Aorta (tissue), 5 donors: ENCODE results near the gene STX12. TPM values are rescaled to one million over a fixed set of nuclear protein-coding genes. Genes with fewer than 3 reads are reported as not detected.
"Not testable (repeated sequence)": the region's sequence is repeated elsewhere in the genome, so short reads cannot be mapped to it uniquely, and the experiment has no call there.

ENCODE experiments used
- ATAC-seq: fragments of 200-7000 bp; cut with Tn5 transposase; one replicate; pipeline ENCODE4 v1.9.1; 2022; ENCODE audit warnings: moderate library complexity; ENCODE audit not compliant: low FRiP score
- DNase-seq, 2 donors: peaks; one replicate each; pipeline ENCODE4 v3.0.0-alpha.2; 2020
- H3K27ac ChIP-seq, 2 donors: one replicate each; pipeline ENCODE4 v1.5.1; 2013; ENCODE audit warnings: low read length in 2 of 2, mild to moderate bottlenecking in 2 of 2, moderate library complexity in 2 of 2, control low read depth in 1 of 2, inconsistent platforms in 1 of 2, low read depth in 1 of 2
- H3K27me3 ChIP-seq, 2 donors: one replicate each; pipeline ENCODE4 v1.6.1; 2013; ENCODE audit warnings: control low read depth in 1 of 2, low read length in 1 of 2, mild to moderate bottlenecking in 1 of 2, moderate library complexity in 1 of 2; ENCODE audit not compliant: insufficient read depth in 2 of 2, control insufficient read depth in 1 of 2
- H3K36me3 ChIP-seq, 2 donors: one replicate each; pipeline ENCODE4 v1.6.1; 2013; ENCODE audit warnings: control low read depth in 1 of 2, low read length in 1 of 2, mild to moderate bottlenecking in 1 of 2; ENCODE audit not compliant: insufficient read depth in 2 of 2, control insufficient read depth in 1 of 2
- H3K4me1 ChIP-seq, 2 donors: one replicate each; pipeline ENCODE4 v1.6.1; 2013; ENCODE audit warnings: low read length in 2 of 2, control low read depth in 1 of 2, mild to moderate bottlenecking in 1 of 2, moderate library complexity in 1 of 2; ENCODE audit not compliant: insufficient read depth in 2 of 2, control insufficient read depth in 1 of 2
- H3K4me3 ChIP-seq, 2 donors: one replicate each; pipeline ENCODE4 v1.5.1; 2013; ENCODE audit warnings: low read length in 2 of 2, control low read depth in 1 of 2, mild to moderate bottlenecking in 1 of 2
- H3K9me3 ChIP-seq: one replicate; pipeline ENCODE4 v1.6.1; 2013; ENCODE audit warnings: mild to moderate bottlenecking, low read length; ENCODE audit not compliant: control insufficient read depth
- WGBS, 2 donors: extraction: QIAGEN DNeasy Blood & Tissue Kit; methylation state at CpG; one replicate each; pipeline ENCODE4 v1.1.7; 2013; 5-methylcytosine and 5-hydroxymethylcytosine counted together
- intact Hi-C, 2 donors: fragments of 100-400 bp; cut with DNase I; formaldehyde crosslinking; loops; one replicate each; pipeline versions ENCODE4 v1.14.2 to v1.15.0; 2022
- polyA plus RNA-seq, 2 donors: library from polyadenylated mRNA; stranded (reverse); fragments of 200-250 nt; gene quantifications; one replicate each; pipeline ENCODE4 v1.2.3, GENCODE V29; 2013
- total RNA-seq, 2 donors: library from RNA; stranded (reverse); fragmentation: NEBNext Ultra II Directional; extraction: Animal tissue kit (Norgen Biotek cat#: 25700); gene quantifications; one replicate each; pipeline ENCODE4 v1.2.1, GENCODE V29; 2021
- donor health status: healthy with polysubstance abuse.
- donor health status: Bipolar disorder and iron deficiency.
- donor health status: DM: no; HTN: no; CAD: no.
- donor health status: DM: no; HTN: no; CAD: no.
- donor health status: DM: yes; HTN: yes; CAD: no.

The STX12 gene
- total and polyA plus RNA-seq, 4 donors: 37.6 to 81.4 (median 56.7) TPM

DNA sequence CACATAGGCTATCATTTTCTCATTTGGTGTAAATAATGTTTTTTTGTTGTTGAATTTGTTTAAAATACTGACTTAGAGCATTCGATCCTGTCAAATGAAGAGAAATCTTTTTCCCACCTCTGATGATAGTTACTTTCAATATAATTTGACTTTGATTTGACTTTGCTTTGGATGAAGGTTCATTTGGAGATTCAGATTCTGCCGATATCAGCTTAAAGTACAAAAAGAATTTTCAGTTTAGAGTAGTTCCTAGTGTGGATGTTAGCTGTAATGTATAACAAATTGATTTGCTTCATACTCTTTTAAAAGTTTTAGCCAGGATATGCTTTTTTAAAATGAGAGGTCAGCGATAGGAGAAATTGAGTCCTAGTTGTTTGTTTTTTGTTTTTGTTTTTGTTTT is 9.9 kb downstream of the STX12 start:
- 91 to 94% methylated on average over 3 of the region's 3 CpGs for WGBS, 2 donors
- Histone ChIP-seq H3K27ac (no peak overlapping the region), H3K36me3 (no peaks in the 10 kb centered on the region), H3K27me3 (no peaks in the 10 kb centered on the region), H3K4me3 (no peak overlapping the region), H3K4me1 (peaks cover 0 to 3% of the 10 kb centered on the region in 2 donors), H3K9me3 (no peaks in the 10 kb centered on the region)
- intact Hi-C loops: no loop called here
- ATAC-seq (no peak), DNase-seq (no peak)

DNA sequence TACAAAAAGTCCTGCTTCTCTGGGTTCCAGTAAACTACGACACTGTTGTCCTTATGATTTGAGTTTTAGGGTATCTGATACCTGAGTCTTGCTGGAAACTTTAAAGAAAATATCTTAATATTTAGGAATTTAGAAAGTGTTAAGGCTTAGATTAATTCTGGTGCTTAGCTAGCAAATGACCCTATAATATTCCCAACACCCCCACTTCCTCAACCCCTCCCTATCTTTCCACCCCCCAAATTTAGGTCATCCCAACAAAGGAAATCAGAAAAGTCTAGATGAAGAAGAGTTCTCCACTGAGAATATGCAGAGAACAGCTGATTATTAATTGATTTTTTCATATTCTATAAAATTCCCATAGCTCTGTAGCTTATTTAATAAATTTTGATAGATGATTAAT is 11.7 kb downstream of the STX12 start:
- Histone ChIP-seq H3K27ac (no peak overlapping the region), H3K9me3 (no peaks in the 10 kb centered on the region), H3K4me1 (peaks cover 3% of the 10 kb centered on the region in 2 donors), H3K36me3 (no peaks in the 10 kb centered on the region), H3K27me3 (no peaks in the 10 kb centered on the region), H3K4me3 (no peak overlapping the region)
- 98 to 100% methylated on average over 1 of the region's 1 CpG for WGBS, 2 donors
- ATAC-seq (no peak), DNase-seq (no peak)
- intact Hi-C loops: no loop called here

DNA sequence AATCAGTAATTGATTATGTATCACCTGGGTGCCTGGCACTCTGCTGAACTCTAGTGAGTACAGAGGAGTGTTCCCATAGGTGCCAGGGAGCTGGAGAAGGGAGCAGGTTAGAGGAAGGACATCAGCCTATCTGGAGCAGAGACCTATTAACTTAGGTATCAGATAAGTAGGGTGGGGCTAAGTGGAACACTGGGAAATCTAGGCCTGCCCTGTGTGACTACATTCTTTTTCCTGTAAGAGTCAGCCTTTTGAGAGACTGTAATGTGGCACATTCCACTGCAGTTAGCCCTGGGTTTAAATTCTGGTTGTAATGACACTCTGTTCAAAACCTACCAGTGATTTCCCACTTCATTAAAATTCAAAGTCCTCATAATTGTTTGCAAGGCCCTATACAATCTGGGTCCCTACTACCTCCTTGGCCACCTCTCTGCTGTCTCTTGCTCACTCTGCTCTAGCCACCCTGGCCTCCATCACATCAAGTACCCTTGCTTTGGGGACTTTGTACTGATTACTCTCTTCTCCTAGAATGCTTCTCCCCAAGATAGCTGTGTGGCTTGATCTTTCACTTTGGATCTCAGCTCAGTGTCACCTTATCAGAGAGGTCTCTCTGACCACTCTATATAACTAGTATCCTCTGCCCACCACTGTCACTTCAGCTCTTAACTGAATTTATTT is 12.9 kb downstream of the STX12 start:
- H3K9me3 ChIP-seq: no peaks in the 10 kb centered on the region
- intact Hi-C loops: no loop called here
- H3K27ac ChIP-seq: no peak overlapping the region
- ATAC-seq (no peak), DNase-seq (no peak)
- peaks cover 1 to 3% of the 10 kb centered on the region in 2 donors for H3K36me3 ChIP-seq
- no peak overlapping the region for H3K4me3 ChIP-seq
- H3K27me3 ChIP-seq: no peaks in the 10 kb centered on the region
- peaks cover 3% of the 10 kb centered on the region in 2 donors for H3K4me1 ChIP-seq

DNA sequence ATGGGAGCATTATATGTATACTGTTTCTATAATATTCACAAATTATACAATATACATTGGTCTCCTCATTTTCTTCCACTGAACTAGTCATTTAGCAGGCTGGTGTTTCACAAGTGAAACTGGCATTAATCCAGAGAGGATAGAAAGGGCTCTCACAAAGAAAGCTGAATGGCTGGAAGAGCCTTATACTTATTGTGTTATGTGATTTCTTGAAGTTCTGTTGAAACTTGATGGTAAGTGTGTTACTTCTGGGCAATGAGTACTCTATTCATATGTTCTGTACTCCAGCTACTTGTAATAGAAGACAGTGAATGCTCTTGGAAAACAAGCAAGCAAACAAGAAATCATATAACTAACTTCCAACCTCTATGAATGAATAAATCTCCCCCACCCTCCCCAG is 14.9 kb downstream of the STX12 start:
- Histone ChIP-seq H3K4me1 (peaks cover 3% of the 10 kb centered on the region in 2 donors), H3K27me3 (no peaks in the 10 kb centered on the region), H3K9me3 (no peaks in the 10 kb centered on the region), H3K27ac (no peak overlapping the region), H3K36me3 (peaks cover 2 to 3% of the 10 kb centered on the region in 2 donors), H3K4me3 (no peak overlapping the region)
- intact Hi-C loops: no loop called here
- no peak for ATAC-seq
- DNase-seq: no peak

DNA sequence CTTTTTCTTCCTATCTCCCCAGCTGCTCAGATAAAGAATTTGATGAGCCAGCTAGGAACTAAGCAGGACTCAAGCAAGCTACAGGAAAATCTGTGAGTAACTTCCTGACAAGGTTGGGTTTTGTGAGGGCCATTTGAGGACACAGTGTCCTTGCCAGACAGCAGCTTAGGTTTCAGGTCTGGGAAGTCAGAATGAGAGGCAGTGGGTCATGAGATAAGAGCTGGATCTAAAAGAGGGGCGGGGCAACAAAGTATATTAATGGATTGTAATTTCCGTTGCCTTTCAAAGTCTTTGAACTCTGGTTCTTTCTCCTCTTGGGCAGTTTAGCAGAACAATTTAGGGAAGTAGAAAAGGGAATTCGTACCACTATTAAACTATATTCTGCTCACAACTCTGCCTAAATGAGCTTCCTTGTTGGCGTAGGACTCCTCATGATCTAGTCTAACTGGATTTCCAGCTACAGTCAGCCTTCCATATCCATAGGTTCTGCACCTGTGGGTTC is 16.6 kb downstream of the STX12 start:
- H3K4me3 ChIP-seq: no peak overlapping the region
- DNase-seq: no peak
- intact Hi-C loops: no loop called here
- H3K27ac ChIP-seq: no peak overlapping the region
- no peaks in the 10 kb centered on the region for H3K27me3 ChIP-seq
- peaks cover 3 to 5% of the 10 kb centered on the region in 2 donors for H3K36me3 ChIP-seq
- 80 to 86% methylated on average over 4 of the region's 4 CpGs for WGBS, 2 donors
- no peaks in the 10 kb centered on the region for H3K9me3 ChIP-seq
- peak; percentile 41 for ATAC-seq
- peaks cover 3% of the 10 kb centered on the region in 2 donors for H3K4me1 ChIP-seq

DNA sequence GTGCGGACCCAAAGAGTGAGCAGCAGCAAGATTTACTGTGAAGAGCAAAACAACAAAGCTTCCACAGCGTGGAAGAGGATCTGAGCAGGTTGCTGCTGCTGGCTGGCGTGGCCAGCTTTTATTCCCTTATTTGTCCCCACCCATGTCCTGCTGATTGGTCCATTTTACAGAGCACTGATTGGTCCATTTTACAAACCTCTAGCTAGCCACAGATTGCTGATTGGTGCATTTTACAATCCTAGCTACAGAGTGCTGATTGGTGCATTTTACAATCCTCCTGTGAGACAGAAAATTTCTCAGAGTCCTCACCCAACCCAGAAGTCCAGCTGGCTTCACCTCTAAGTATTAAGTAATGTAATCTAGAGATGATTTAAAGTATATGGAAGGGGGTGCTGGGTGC is 17.3 kb downstream of the STX12 start:
- H3K9me3 ChIP-seq, H3K4me1 ChIP-seq, DNase-seq, ATAC-seq, H3K4me3 ChIP-seq, H3K36me3 ChIP-seq, H3K27ac ChIP-seq, intact Hi-C loops, H3K27me3 ChIP-seq: not testable (repeated sequence)
- 95 to 99% methylated on average over 3 of the region's 3 CpGs for WGBS, 2 donors

DNA sequence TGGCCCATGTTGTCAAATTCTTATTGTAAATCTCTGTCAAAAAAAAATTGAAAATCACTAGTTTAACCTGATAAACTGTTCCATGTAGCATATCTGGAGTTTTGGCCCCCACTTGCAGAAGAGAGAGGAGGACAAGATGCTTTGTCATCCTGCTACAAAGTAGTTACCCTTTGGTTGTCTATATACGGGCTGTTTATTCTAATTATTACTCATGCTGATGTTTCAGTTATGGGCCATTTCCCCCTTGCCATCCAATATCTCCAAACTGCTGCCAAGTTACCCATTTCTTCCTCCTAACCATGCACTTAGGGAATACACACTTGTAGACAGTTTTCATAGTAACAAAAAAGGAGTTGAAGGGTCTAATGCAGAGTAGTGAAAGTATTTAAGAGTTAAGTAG is 22.6 kb downstream of the STX12 start:
- no peak overlapping the region for H3K27ac ChIP-seq
- no peak overlapping the region for H3K4me3 ChIP-seq
- intact Hi-C loops: no loop called here
- H3K9me3 ChIP-seq: no peaks in the 10 kb centered on the region
- 48 to 52% methylated on average over 1 of the region's 1 CpG for WGBS, 2 donors
- H3K4me1 ChIP-seq: no peaks in the 10 kb centered on the region
- H3K27me3 ChIP-seq: no peaks in the 10 kb centered on the region
- no peak for DNase-seq
- peaks cover 0 to 10% of the 10 kb centered on the region in 2 donors for H3K36me3 ChIP-seq
- no peak for ATAC-seq

DNA sequence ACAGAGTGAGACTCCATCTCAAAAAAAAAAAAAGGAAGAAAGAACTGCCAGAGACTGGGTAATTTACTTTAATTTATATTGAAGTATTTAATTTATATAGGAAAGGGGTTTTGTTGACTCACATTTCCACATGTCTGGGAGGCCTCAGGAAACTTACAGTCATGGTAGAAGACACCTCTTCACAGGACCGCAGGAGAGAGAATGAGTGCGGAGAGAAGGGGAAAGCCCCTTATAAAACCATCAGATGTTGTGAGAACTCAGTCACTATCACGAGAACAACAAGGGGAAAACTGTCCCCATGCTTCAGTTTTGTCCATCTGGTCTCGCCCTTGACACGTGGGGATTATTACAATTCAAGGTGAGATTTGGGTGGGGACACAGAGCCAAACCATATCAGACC is 31.8 kb downstream of the STX12 start:
- no peak overlapping the region for H3K4me3 ChIP-seq
- ATAC-seq (no peak), DNase-seq (no peak)
- H3K27ac ChIP-seq: no peak overlapping the region
- intact Hi-C loops: no loop called here
- peaks cover 5 to 7% of the 10 kb centered on the region in 2 donors for H3K36me3 ChIP-seq
- H3K4me1 ChIP-seq: no peaks in the 10 kb centered on the region
- 90 to 93% methylated on average over 5 of the region's 5 CpGs for WGBS, 2 donors
- H3K27me3 ChIP-seq: no peaks in the 10 kb centered on the region
- no peaks in the 10 kb centered on the region for H3K9me3 ChIP-seq

DNA sequence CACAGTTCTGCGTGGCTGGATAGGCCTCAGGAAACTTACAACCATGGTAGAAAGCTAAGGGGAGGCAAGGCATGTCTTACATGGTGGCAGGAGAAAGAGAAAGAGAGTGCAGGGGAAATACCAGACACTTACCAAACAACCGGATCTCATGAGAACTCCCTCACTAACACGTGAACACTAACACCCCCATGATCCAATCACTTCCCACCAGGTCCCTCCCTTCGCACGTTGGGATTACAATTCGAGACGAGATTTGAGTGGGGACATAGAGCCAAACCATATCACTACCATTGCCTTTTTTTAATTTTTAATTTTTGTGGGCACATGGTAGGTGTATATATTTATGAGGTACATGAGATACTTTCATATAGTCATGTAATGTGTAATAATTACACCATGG is 33.7 kb downstream of the STX12 start:
- no peak for ATAC-seq
- 92 to 93% methylated on average over 7 of the region's 7 CpGs for WGBS, 2 donors
- no peaks in the 10 kb centered on the region for H3K27me3 ChIP-seq
- peaks cover 4 to 8% of the 10 kb centered on the region in 2 donors for H3K36me3 ChIP-seq
- no peak overlapping the region for H3K27ac ChIP-seq
- H3K4me1 ChIP-seq: no peaks in the 10 kb centered on the region
- no peak overlapping the region for H3K4me3 ChIP-seq
- H3K9me3 ChIP-seq: no peaks in the 10 kb centered on the region
- intact Hi-C loops: no loop called here
- DNase-seq: no peak
